Measurements from ENCODE around the gene HACD2.
"Not testable (repeated sequence)": the region's sequence is repeated elsewhere in the genome, so short reads cannot be mapped to it uniquely, and the experiment has no call there.

The HACD2 gene

DNA sequence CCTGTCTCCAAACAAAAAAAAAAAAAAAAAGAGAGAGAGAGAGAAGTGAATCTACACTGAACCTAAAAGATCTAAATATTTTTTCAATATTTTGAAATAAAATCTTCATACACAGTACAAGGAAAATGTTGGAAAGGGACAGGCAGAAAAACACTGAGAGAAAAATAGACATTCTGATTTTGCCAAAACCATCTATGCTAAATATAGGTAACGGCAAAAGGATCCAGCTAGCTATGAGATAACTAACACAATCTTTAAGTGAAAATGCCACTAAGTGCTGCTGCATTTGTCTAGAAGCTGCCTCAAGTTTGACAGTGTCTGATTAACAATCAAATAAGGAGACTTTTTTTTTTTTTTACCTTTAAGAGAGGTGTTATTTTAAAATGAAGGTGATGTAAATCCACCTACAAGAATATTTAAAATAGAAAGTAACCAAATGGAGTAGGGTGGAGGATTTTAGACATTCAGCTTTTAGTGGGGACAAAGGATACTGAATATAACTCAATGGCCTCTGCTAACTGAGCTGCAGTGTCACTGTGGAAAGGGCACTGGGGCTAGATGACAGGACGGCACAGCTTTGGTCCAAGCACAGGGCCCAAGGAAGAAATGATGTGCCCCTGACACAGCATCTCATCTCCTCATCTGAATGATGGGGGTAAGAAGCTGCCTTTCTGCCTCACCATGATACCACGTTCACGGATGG is 62.4 kb downstream of the HACD2 start:
- no peak for DNase-seq

DNA sequence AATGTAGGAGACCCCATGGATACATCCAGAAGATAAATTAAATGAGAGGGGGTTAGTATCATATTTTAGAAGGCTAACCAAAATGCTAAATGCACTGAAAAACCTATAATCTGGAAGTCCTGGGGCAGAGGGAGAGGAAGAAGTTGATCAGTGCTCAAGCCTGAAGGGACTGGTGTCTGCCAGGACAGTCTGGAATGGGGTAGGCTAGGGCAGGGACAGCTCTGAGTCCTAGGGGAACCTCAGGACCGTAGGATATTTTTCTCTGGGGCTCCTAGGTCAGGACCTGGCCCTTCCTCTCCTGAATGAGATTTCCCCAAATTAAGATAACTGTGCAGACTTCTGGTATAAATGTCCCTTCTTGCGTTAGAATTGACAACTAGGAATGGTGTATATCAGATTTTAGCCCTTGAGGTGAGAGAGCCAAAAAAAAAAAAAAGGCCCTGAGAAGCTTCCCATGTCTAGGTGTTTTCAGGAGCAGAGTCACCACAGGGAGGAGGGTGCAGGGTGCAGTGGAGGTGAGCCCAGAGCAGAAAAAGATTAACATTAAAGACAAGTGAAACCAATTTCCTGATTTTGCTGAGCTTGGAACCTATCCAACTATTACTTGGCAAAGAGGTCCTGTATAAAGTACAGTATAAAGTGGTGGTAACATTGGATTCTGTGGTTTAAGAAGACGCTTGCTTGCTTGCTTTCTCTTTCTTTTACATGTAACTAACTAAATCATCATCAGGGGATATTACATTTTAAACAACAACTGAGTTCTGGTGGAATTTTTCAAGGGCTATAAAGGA is 63.5 kb downstream of the HACD2 start:
- DNase-seq: no peak

DNA sequence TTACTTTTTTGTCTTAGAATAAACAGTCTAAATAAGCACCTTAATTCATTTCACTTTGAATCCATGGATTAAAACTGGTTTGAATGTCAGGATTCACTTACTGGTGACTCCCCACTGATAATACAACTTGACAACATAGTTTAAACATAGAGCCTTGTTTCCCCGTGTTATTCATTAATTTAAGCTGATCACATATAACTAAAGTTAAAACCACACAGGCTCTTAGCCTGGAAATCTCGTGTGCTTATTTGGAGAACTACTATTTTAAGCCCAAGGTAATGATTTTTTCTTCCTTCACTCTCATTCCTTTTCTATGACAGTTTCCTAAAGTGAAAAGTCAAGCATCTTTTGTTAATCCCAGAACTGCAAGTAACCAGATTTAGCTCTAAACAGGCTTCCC is 64.2 kb downstream of the HACD2 start:
- DNase-seq: no peak

DNA sequence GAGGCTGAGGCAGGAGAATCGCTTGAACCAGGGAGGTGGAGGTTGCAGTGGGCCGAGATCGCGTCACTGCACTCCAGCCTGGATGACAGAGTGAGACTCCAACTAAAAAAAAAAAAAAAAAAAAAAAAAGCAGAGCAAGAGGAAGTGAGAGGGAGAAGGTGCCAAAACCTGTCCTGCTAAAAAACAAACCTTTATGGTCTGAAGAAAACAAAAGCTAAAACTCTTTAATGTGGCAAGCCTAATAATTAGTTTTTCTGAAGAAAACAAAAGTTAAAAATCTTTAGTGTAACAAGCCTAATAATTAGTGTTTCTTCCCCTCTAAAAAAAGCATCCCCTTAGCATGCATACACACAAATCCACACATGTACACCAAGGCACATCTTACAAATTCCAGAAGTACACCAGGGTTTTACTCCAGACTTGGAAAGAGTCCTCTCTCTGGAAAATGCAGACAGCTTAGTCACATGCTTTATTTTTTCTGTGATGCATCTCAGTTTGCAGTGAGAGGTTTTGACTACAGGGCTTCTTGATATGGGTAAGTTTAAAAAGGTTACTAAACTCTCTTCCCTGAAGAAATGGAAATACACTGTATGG is 65.9 kb downstream of the HACD2 start:
- no peak for DNase-seq

DNA sequence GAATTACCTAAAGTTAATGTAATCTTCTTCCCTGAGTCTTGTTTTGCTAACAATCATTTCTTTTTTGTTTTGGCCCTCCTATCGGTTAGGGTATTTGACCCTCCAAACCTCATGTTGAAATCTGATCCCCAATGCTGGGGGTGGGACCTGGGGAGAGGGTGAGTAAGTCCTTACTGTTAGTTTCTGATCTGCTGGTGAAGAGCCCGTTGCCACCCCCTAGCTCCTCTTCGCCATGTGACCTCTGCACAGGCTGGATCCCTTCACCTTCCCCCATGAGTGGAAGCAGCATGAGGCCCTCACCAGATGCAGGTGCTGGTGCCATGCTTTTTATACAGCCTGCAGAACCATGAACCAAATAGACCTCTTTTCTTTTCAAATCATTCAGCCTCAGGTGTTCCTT is 73.1 kb downstream of the HACD2 start:
- no peak for DNase-seq

DNA sequence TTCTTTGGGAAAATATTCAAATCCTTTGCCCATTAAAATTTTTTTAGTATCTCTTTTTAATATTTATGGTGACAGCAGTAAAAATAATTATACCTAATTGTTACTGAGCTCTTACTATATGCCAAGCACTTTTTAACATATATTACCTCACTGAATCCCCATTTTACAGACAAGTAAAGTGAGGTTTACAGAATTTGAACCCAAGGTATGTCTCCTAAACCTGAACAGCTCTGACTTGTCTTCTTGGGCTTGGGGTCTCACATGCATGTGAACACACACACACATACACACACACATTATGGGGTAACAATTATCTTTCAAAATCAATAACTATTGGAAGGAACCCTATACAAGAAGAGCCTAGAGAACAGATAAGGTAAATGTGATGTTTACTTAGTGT is 73.8 kb downstream of the HACD2 start:
- no peak for DNase-seq

DNA sequence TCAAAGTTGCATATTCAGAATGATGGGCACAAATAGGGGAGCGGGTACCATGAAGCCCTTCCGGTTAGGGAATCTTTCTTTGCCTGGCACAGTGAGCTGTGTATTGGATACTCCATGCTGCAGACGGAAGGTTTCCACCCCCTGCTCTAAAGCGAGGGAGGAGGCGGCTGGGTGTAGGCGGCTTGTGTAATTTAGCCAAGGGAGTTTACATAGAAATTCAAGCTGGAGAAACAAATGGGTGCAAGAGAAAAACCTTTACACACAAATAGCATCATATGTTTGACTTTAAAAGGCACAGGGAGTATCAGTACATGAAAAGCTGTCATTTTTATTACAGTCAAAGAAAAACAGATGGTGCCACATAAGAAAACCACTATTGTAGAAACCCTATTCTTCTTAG is 76.7 kb downstream of the HACD2 start:
- no peak for DNase-seq

DNA sequence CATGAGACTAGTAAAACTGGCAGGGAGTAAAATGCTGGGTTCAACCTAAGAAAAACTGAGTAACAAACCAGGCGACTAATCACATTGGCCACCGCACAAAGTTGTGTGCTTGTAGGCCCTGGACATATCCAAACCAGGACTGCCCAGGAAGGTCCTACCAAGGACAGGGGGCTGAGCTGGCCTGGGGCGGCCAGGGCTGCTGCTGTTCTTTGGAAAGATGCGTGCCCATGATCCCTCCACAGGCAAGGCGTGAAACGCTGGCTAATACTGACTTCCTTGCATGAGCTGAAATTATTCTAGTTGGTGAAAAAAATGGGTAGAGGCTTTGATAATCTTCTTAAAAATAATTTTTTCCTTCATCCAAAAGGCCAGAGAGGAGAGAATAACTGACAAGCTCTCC is 79.0 kb downstream of the HACD2 start:
- no peak for DNase-seq

DNA sequence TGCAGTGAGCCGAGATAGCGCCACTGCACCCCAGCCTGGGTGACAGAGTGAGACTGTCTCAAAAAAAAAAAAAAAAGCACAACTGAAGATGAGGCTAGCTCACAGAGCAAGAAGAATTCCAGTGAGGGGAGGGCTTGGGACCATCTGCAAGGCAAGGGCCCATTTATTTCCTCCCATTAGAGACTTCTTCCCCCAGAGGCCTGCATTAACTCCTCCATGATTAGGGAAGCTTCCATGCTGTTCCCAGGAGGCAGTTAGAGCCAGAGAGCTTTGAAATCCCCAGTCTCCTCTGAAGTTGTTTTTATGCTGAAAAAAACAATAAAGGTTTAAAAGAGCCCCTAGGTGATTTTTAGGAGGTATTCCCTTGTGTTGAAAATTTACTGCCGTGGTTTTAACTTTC is 81.7 kb downstream of the HACD2 start:
- DNase-seq: no peak

DNA sequence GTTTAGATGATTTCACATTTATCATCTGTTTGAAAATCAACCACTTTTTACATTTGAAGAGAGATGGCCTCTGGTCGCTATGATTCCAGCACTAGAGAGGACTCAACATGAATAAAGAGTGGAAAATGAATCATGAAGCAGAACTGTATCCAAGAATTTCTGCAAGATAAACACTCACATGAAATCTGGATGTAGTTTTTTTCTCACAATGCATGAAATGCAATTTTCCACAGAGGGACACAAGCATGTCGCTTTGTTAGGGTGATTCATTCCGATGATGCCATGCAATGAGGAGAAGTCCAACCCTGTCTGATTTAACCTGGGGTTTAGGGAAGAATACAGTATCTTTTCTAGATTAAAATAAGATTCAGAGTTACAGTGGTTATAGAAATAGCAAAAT is 85.5 kb downstream of the HACD2 start:
- no peak for DNase-seq

DNA sequence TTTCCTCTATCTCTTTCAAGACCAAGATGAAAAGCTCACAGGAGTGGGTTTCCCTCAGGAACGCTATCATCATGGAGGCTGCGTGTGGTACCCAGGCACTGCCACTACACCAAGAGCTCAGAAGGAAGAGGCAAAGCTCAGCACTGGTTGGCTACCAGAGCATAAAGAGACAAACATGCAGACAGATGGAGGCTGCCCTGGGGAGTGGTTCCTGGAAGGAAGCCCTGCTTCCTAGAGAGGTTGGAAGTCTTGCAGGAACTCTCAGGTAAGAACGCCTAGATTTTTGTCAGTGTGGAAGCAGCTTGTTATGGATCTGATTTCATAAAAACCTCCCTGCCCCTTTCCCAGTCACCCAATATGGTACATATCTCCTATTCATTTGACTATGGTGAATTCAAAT is 86.1 kb downstream of the HACD2 start:
- DNase-seq: no peak

DNA sequence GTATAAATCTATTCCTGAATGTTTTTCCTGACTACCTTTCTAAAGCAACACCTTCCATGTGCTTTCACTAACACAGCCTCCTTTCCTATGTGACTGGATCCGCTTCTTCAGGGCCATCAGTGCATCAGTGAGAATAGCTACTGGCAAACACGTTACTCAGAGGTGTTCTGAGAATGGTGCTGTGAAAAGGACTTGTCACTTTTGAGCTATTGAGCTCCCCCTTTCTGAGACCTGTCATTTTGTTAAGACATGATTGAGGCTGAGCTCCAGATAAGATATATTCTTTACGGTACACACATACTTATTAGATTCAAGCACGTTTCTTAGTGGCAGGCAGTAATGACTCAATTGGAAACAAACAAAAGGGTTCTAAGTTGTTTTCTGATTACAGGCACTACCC is 90.9 kb downstream of the HACD2 start:
- no peak for DNase-seq

DNA sequence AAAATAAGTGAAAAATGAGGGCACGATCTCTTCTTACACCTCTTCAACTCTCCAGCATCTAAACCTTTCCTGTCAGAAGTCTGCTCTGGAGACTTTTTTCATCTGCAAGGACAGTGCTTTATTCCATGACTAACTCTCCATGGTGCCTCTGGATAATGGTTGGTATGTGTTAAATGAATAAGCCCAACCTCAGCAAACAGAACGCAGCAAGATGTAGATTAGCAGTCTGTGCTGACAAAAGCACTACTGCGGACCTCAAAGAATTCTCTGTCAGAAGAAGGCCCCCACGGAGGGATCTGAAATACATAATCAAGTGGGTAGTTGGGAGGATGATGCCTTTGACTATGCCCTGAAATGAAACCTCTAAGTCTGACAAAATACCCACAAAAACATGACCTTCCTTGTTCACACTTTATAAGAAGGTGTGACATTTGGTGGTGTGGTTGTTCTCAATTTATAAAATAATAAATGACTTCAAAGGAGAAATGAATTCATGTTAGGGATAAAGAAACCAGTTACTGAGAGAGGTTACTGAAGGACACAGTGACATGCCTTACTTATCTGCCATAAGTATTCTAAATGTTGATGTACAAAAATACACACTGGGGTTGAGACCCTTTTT is 92.8 kb downstream of the HACD2 start:
- DNase-seq: no peak

DNA sequence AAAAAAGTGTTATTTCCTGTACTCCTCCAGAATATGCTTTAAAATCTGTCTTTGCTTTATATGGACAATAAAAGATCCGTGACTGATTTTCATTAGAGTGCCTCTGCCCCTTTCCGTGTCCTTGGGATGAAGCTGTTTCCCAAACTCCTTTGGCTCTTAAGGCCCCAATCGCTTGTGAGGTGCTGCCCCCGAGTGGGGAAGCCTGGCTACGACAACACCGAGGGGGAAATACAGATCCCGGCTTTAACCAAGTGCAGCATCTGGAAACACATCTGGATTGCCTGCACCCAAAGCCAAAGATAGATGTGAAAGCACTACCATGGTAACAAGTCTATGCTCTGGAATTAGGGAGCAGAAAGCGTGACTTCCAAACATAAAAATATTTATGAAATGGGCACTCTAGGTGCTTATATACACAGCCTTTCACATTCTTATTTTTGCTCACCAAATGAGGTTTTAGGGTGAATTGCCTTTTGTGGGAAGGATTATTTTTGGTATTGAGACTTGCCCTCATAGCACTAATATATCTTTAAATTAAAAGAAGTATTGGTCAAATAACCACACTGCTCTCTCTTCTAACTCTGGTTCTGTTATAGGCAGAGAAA is 95.4 kb downstream of the HACD2 start:
- no peak for DNase-seq

DNA sequence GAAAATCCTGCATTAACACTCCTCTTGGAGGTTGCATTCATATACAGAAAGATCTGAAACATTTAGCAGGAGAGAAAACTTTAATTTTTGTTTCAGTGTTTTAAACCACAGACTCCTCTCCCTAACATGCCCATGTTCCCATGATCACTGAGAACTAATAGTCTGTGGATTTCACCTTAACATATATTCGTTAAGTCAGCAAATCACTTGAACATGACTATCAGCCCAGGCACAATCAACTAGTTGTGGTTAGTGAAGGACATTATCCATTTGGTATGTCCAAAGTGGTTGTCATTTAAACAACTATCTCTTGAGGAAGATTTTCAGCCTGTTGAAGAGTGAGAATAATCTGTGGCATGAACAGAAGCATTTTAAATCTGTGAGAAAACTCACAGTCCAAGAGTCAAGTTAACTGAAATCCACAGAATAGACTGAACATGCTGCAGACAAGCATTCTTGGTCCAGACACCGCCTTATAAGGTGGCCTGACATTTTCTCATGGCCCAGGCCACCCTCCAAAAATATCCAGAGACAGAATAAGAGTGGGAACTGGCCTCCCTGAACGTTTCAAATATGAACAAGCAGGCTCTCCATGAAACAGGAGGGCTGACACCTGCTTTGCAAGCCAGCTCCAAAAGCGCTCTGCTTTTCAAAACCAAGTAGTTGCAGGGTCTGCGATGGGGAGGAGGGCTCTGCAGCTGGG is 96.1 kb downstream of the HACD2 start:
- DNase-seq: no peak

DNA sequence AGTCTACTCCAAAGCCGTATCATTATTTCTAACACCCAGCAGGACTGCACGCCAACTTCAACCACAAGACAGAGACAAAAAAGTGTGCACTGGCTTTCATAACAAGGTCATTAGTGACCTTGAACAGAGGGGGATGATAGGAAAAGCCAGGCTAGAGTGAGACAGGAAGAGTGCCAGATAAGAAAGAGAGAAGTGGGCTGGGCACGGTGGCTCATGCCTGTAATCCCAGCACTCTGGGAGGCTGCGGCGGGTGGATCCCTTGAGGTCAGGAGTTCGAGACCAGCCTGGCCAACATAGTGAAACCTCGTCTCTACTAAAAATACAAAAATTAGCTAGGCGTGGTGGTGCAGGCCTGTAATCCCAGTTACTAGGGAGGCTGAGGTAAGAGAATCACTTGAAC is 97.8 kb downstream of the HACD2 start:
- DNase-seq: not testable (repeated sequence)

DNA sequence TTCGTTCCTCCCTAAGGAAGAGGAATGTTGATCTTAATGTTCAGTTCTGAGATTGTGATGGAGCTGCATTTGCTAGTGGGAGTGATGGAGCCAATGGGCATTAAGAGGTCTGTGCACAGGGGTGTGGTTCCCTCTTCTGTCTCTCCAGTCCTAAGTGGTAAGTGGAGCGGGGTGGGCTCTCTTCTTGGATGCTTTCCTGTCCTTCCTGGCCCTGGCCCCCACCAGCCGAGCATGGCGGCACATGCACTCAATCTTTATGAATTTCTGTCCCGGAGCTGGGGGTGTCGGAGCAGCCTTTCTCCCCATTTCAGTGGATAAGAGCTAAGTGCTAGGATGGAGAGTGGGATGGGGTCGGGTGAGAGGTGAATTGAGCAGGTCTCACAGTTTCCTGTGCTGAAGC is 98.4 kb downstream of the HACD2 start:
- DNase-seq: no peak

DNA sequence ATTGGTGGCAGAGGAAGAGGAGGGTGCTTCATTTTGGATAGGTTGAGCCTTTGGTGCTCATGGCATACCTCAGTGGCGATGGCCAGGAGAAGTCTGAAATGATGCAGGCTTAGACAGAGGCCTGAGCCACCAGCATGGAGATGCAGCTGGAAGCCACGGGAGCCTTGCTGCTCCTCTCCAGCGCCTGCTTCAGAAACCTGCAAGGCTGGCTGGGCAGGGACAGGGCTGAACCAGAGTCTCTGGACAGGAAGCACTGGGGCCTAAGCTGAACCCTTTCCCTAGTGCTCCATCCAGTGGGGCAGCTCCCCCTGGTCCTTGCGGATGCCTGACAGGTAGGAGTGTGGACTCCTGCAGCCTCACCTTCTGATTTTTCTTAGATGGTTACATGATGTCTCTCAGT is 99.3 kb downstream of the HACD2 start:
- DNase-seq: no peak

DNA sequence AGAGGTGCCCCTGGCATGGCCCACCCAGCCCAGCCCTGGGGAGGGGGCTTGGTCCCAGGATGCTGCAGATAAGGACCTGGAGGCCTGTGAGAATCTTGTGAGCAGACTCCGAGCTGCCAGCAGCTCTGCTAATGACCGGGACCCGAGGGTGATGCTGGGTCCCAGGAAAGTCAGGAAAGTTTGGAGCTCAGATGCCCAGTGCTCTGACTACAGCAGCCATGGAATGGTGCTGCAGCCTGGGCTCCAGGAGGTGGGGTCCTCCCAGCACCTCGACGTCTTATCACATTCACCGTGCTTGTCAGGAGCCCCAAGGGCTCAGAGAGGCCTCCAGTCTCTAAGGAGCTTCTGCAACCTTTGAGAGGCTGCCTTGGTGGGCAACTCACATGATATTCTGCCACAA is 101.7 kb downstream of the HACD2 start:
- no peak for DNase-seq

DNA sequence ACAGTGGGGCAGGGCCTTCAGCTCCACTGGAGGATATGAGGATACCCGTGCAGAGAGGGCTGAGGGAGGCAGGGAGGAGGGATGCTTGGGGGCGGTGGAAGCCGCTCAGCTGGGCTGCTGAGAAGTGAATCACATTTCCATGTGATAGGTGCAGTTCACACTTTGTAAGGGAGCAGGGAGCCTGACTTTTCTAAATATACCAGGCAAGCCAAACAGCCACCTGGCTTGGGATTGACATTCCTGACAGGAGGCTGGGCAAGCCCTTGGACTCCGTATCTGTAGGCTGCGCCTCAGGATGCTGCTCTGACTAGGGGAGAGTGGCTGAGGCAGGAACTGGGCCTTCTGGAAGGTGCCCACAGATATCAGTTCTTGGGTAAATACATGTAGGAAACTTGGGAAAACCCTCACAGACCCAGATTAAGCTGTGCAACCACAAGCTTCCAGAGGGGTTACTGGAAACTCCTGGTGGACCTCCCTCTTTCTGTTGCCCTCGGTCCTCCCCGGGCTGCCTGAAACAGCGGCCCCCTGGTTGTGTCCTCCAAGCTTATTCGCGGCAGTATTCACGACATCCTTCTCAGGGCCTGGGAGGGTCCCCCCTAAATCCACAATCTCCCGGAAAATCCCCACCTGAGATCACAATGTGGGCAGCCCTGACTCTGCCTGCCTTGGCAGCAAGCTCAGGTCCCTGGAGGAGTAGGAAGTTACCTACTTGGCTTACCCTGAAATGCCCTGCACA is 103.0 kb downstream of the HACD2 start:
- DNase-seq: no peak

DNA sequence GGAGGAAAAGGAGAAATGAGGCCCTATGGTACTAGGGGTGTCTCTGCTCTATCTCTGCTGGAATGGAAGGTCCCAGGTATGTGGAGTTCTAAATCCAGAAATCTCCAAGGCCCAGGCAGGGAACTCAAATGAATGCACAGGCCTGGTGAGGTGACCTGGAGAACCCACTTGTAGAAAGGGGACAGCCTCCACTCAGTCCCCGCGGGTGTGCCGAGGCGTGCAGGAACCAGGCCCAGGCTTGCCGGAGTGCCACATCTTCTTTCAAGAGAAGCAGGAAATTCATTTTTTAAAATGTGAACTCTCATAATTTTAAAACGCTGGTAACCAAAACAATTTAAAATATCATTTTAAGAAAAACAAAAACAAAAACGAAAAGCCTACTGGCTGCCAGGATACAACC is 103.8 kb downstream of the HACD2 start:
- no peak for DNase-seq

DNA sequence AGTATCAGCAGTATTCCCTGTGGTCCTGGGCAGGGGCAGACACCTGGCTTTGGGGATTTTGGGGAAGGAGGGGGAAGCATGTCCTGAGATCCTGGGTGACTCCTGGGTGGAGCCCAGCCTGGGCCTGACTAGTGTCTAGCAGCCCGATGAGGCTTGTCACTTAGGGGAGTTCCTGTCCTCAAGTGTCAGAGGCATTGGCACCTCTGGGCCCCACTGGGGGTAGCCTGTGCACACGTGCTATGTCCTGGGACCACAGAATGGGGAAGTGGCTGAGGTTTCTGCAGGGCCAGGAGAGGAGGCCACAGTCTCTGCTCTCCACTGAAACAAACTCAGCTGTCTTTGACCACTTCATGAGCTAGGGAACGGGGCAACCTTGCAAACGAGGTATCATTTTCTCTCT is 104.4 kb downstream of the HACD2 start:
- no peak for DNase-seq
